Measurements from ENCODE around the gene GPATCH8.

DNA sequence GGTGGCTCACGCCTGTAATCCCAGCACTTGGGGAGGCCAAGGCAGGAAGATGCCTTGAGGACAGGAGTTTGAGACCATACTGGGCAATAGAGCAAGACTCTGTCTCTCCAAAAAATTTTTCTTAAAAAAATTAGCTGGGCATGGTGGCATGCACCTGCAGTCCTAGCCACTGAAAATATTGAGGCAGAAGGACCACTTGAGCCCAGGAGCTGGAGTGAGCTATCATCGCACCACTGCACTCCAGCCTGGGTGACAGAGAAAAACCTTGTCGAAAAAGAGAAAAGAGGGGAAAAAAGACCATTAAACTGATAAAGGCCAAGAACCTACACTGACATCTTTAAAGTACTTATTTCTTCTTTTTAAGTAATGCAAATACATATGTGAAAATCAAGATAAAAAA lies 60.4 kb downstream of the GPATCH8 start:
- TF ChIP-seq PHF8 (conservative IDR thresholded peaks at IDR 0.05; ENCODE audit: low read depth, low read length) (no peak), KDM5A (IDR thresholded peaks at IDR 0.05; ENCODE audit: low read length) (no peak), EGR1 (IDR thresholded peaks at IDR 0.05; ENCODE audit: borderline replicate concordance, low read depth, low read length) (no peak), POLR2A (IDR thresholded peaks at IDR 0.05; ENCODE audit: control extremely low read depth in 1 of 2, low read depth in 2 of 2, low read length in 2 of 2) (no peak), YY1 (IDR thresholded peaks at IDR 0.05; ENCODE audit: low read depth, low read length) (no peak), POLR2AphosphoS5 (IDR thresholded peaks at IDR 0.05; ENCODE audit: low read depth, low read length) (no peak), NRF1 (IDR thresholded peaks at IDR 0.05; ENCODE audit: low read depth, low read length) (no peak), MAX (IDR thresholded peaks at IDR 0.05) (no peak), SIX5 (IDR thresholded peaks at IDR 0.05; ENCODE audit: low read depth, low read length) (no peak), ZNF274 (IDR thresholded peaks at IDR 0.05; ENCODE audit: borderline replicate concordance, extremely low read depth, low read length) (no peak)
- TF ChIP-seq, protein P1, sequence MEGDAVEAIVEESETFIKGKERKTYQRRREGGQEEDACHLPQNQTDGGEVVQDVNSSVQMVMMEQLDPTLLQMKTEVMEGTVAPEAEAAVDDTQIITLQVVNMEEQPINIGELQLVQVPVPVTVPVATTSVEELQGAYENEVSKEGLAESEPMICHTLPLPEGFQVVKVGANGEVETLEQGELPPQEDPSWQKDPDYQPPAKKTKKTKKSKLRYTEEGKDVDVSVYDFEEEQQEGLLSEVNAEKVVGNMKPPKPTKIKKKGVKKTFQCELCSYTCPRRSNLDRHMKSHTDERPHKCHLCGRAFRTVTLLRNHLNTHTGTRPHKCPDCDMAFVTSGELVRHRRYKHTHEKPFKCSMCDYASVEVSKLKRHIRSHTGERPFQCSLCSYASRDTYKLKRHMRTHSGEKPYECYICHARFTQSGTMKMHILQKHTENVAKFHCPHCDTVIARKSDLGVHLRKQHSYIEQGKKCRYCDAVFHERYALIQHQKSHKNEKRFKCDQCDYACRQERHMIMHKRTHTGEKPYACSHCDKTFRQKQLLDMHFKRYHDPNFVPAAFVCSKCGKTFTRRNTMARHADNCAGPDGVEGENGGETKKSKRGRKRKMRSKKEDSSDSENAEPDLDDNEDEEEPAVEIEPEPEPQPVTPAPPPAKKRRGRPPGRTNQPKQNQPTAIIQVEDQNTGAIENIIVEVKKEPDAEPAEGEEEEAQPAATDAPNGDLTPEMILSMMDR (IDR thresholded peaks at IDR 0.05; ENCODE audit: control extremely low read depth in 1 of 3, insufficient read depth in 1 of 3, low read depth in 1 of 3, low read length in 3 of 3): no peak
- TF ChIP-seq, protein P2, sequence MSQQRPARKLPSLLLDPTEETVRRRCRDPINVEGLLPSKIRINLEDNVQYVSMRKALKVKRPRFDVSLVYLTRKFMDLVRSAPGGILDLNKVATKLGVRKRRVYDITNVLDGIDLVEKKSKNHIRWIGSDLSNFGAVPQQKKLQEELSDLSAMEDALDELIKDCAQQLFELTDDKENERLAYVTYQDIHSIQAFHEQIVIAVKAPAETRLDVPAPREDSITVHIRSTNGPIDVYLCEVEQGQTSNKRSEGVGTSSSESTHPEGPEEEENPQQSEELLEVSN (IDR thresholded peaks at IDR 0.05): no peak

Measured in H1 (cell line).